GM12892 (cell line): Measurements from ENCODE around the gene CHST11.

Source experiments
- DNase-seq: peaks from one replicate; pipeline ENCODE4 v3.0.0; 2011; ENCODE audit not compliant: insufficient read length
- FAIRE-seq: peaks from 2 replicates; lab custom pipeline; 2011; peaks lifted over from hg19 to GRCh38; lab: Jason Lieb, UNC
- POLR2A ChIP-seq: IDR thresholded peaks from 2 replicates; pipeline ENCODE4 v1.6.1; 2011; ENCODE audit warnings: low read depth, low read length, control low read depth
- POLR2AphosphoS5 ChIP-seq: IDR thresholded peaks from 2 replicates; pipeline ENCODE4 v1.6.1; 2011; ENCODE audit warnings: low read depth, low read length, control low read depth
- TAF1 ChIP-seq: IDR thresholded peaks from 2 replicates; pipeline ENCODE4 v1.6.1; 2011; ENCODE audit warnings: low read depth, mild to moderate bottlenecking, control low read depth, low read length, borderline replicate concordance

Gene CHST11

DNA sequence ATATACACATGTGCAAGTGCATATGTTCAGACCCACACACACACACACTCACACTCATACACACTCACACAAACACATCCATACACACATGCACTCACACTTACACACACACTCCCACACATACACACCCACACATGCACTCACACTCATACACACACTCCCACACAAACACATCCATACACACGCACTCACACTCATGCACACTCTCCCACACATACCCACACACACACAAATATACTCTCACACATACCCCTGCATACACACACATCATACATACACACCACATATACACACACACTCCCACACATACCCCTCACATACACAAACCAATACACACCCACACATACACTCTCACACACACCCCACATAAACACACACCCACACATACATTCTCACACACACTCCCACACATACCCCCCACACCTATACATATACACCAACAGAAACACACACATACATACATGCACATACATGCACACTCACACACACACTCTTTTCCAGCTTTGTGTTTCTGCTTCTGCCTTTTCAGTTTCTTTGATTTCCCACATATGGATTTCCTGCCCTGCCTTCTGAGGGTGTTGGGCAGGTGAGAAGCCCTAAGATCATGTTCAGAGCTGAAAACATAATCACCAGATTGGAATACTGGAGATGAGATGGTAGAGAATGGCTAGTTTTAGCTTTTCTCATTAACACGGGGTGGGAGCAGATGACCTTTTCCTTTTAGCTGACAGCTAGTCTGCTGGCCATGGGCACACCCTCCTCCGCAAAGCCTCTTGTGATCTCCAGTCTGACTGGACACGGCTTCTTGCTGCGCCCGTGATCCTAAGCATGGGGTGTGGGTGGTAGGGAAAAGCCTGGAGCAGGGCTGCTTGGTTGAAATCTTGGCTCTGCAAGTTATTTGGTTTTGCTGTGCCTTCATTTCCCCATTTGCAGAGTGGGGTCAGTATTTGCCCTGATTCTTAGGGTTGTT, 214.0 kb downstream of the CHST11 start:
- peak; percentile 89 for FAIRE-seq
- no peak for DNase-seq
- TF ChIP-seq POLR2A (no peak), POLR2AphosphoS5 (no peak; the same call in 1 of the 2 replicates), TAF1 (no peak)

DNA sequence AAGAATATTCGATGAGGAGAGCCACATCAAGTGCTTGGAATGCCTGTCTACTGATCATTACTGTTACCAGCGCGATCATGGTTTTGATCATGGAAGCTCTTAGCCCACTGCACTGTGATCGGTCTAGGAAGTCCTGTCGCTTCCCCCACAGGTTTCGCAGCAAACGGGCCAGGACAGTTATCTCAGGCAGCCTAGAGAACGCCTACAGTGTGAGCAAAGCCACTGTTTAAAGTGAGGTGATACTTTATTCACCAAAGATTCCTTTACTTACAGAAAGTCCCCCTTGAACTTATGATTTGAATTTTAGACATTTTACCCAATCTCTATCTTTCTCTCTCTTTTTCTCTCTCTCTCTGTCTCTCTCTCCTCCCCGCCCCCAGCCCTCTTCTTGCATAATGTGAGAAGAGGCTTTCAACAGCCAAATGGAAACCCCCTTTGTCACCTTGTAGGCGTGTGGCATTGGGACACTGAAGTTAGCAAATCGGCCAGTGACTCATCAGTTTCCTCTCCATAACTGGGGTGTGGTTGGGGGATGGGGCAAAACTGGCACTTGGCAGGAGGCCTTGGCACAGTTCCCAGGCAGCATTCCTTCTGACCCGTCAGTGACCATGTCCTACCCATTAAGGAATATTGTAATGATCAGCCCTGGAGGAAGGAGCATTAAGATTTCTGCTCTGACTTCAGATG, 214.8 kb downstream of the CHST11 start:
- DNase-seq (peak; percentile 42), FAIRE-seq (peak; percentile 95)
- TF ChIP-seq POLR2A: peak; percentile 54
- no peak for TF ChIP-seq TAF1
- no peak for TF ChIP-seq POLR2AphosphoS5

DNA sequence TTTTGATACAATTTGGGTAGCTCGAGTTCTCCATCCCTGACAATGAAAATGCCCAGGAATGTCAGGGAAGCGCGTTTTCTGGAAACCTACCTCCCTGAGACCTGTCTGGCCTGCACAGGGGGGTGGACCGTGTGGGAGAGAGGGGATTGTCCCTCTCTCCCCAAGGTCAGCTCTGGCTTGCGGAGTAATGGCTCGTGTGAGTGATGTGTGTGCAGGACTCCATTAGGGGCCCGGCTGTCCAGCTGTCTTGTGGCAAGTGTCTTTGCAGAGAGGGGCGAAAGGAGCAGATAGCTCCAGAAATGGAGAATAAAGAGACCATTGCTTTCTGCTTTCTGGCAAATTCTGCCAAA, 215.3 kb downstream of the CHST11 start:
- no peak for FAIRE-seq
- TF ChIP-seq TAF1: no peak
- TF ChIP-seq POLR2A: no peak
- TF ChIP-seq POLR2AphosphoS5: no peak
- no peak for DNase-seq

DNA sequence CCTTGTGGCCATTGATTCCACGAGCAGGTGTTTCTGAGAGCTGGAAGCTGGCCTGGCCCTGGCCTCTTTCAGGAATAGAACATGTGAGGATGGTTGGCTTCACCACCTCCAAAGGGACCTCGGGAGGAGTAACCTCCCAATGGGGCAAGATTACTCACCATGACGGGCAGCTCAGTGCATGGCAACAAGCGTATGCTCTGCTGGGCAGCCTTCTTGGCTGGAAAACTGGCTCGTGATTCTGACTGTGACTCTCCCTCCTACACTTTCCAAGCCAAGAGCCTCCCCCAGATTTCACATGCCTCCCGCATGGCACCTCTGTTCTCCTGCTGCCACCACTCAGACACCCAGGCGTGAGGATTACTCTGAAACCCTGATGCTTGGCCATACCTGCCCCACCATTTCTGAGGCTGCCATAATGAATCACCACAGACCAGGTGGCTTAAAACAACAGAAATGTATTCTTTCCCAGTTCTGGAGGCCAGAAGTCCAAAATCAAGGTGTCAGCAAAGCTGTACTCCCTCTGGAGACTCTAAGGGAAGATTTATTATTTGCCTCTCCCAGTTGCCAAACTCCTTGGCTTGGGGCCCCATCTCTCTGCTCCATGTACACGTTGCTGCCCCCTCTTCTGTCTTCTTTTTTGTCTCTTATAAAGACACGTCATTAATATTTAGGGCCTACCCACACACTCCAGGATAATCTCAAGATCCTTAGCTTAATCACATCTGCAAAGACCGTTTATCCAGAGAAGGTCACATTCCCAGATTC, 215.9 kb downstream of the CHST11 start:
- TF ChIP-seq POLR2AphosphoS5 (no peak), TAF1 (no peak), POLR2A (no peak)
- no peak for FAIRE-seq
- no peak for DNase-seq

DNA sequence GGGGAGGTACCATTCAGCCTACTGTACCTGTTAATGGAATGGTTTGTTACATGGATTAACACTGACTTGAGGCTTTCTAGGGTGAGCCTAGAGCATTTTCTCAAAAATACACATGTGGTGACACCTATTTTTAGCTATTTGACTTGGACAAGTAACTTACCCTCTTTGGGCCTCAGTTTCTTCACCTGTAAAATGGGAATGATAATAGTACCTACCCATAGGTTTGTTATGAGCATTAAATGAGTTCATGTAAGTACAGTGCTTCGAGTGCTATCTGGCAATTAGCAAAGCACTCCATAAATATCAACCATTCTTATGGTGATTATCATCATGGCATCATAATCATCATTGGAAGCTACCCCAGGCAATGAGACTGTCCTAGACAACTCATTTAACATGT, 216.5 kb downstream of the CHST11 start:
- TF ChIP-seq TAF1: no peak
- TF ChIP-seq POLR2AphosphoS5: no peak
- TF ChIP-seq POLR2A: no peak
- no peak for FAIRE-seq
- DNase-seq: no peak

DNA sequence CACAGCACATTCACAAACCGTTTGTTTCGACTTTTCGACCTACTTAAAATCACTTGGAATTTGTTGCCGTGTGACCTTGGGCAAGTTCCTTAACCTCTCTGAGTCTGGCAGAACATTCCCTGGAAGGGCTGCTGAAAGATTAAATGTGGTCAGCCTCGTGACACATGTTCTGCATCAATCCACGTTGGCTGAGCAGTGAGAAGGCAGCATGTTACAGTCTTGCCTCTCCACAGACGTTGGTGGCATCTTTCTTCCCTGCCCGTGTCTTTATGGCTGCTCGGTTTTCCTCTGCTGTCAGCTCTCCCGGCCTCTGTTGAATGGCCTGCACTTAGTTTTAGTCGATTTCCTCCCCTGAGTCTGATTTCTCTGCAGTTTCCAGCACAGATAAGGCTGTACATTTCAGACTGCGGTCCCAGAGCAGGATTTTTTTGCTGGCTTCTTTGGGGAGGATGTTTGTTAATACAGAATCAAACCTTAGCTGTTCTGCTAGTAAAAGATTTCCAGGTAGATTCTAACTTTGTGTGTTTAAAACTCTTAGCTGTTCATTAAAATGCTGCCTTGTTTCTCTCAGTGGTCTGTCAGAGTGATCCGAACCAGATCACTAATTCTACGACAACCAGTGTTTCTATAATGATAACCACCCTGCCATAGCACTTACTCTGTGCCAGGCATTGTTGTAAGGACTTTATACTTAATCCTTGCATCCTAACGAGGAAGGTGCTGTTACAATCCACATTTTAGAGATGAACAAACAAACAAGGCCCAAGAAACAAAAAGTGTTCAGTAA, 217.1 kb downstream of the CHST11 start:
- TF ChIP-seq POLR2A: no peak
- TF ChIP-seq POLR2AphosphoS5: no peak
- no peak for TF ChIP-seq TAF1
- DNase-seq (no peak), FAIRE-seq (no peak)

DNA sequence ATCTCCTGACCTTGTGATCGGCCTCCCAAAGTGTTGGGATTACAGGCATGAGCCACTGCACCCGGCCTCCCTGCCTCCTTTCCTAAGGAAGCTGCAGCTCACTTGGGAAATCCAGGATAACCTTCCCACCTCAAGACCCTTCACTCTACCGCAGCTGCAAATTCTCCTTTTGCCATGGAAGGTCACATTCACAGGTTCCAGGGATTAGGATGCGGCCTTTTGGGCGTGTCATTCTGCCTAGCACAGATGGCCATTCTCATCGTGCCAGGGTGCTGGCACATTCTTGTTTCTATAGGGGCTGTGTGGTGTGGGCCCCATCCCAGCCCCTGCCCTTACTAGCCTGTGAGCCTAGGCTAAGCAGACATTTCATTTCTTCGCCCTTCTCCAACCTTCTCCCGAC, 219.9 kb downstream of the CHST11 start:
- TF ChIP-seq POLR2AphosphoS5: no peak
- TF ChIP-seq TAF1: no peak
- TF ChIP-seq POLR2A: no peak
- DNase-seq: no peak
- FAIRE-seq: no peak

DNA sequence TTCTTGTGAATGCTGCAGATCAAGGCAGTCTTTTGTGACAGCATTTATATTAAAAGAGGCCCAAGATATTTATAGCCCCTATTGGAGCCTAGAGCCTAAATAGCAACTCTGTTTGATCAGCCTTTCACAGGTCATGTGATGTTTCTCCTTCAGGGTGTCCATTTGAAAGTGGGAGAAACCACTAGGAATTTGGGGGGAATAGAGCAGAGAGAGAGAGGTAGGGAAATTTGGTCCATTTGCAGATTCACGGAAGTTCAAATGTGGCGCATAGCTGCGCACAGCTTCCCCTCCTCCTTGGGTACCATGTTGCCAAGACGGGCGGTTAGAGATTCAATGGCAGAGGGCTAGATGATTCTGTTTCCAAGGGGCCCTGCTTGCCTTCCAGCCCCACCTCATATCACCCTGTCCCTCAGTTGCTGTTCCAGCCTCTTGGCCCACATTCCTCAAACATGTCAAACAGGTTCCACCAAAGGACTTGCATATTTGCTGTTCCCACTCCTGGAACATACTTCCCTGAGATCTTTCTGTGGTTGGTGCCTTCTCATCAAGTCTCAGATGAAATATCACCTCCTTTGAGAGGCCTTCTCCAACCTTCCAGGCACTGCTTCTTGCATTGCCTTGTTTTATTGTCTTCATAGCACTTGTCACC, 220.8 kb downstream of the CHST11 start:
- TF ChIP-seq POLR2A (no peak), TAF1 (no peak), POLR2AphosphoS5 (no peak)
- DNase-seq: no peak
- no peak for FAIRE-seq

DNA sequence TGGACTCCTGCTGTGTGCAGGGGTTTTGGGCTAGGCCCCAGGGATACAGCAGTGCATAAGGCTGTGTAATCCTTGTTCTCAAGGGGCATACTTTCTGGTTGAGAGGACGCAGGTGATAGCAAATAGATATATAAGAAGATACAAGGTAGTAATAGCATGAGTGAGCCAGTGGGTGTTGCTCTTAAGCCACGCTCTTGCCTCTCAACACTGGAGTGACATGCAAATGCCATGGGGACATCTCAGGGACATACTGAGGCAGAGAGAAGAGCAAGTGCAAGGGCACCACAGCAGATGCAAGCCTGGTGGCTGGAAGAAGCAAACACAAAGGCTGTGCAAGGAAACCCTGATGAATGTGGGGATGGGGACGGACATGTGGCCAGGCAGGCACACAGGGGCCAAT, 223.3 kb downstream of the CHST11 start:
- TF ChIP-seq TAF1 (no peak), POLR2A (no peak), POLR2AphosphoS5 (no peak)
- DNase-seq: peak; percentile 22
- peak; percentile 51 for FAIRE-seq

DNA sequence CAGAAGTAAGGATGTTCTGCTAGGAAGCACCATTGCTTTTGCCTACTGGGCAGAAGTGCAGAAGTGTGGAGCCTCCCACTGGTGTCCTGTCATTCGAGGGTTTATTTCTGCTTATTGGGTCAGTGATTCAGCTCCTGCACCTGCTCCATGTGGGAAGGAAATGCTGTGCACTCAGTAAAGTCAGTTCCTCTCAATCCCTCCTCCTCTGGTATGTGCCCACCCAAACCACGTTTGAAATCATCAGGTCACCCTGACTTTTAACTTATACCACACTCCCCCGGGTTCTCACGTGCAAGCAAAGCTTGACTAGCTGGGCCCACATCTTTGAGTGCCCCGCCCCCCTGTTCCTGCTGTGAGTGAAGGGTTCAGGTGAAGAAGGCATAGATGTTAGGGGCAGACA, 223.7 kb downstream of the CHST11 start:
- no peak for FAIRE-seq
- DNase-seq: no peak
- TF ChIP-seq POLR2AphosphoS5: no peak
- TF ChIP-seq POLR2A: no peak
- TF ChIP-seq TAF1: no peak
